Measurements from ENCODE around the gene GP5.

GP5 gene

GRCh38 chr3:194423317-194423716, 24.3 kb upstream of the GP5 start:
- TF ChIP-seq CTCF (IDR thresholded peaks at IDR 0.05; ENCODE audit: borderline replicate concordance, insufficient read depth, low read depth, low read length): no peak
- H3K4me3 ChIP-seq (ENCODE audit: low read depth, low read length): no peak overlapping the region

- TF ChIP-seq CTCF (IDR thresholded peaks at IDR 0.05; ENCODE audit: borderline replicate concordance, insufficient read depth, low read depth, low read length): no peak
- no peak overlapping the region for H3K4me3 ChIP-seq (ENCODE audit: low read depth, low read length)
Observed at GRCh38 chr3:194422188-194422587, 23.1 kb upstream of the GP5 start.

GRCh38 chr3:194418671-194419070, 19.6 kb upstream of the GP5 start:
- no peak overlapping the region for H3K4me3 ChIP-seq (ENCODE audit: low read depth, low read length)
- no peak for TF ChIP-seq CTCF (IDR thresholded peaks at IDR 0.05; ENCODE audit: borderline replicate concordance, insufficient read depth, low read depth, low read length)

GRCh38 chr3:194407423-194407822, 8.4 kb upstream of the GP5 start:
- H3K4me3 ChIP-seq (ENCODE audit: low read depth, low read length): no peak overlapping the region

GRCh38 chr3:194405766-194406165, 6.7 kb upstream of the GP5 start:
- H3K4me3 ChIP-seq (ENCODE audit: low read depth, low read length): no peak overlapping the region
- TF ChIP-seq CTCF (IDR thresholded peaks at IDR 0.05; ENCODE audit: borderline replicate concordance, insufficient read depth, low read depth, low read length): no peak

More at GRCh38 chr3:194407423-194407822, 8.4 kb upstream of the GP5 start:
- no peak for TF ChIP-seq CTCF (IDR thresholded peaks at IDR 0.05; ENCODE audit: borderline replicate concordance, insufficient read depth, low read depth, low read length)

GRCh38 chr3:194404365-194405140, 5.5 kb upstream of the GP5 start:
- TF ChIP-seq CTCF (IDR thresholded peaks at IDR 0.05; ENCODE audit: borderline replicate concordance, insufficient read depth, low read depth, low read length): peak; percentile 33; the same call in 1 of the 2 replicates

GRCh38 chr3:194401868-194402329, 2.8 kb upstream of the GP5 start:
- no peak overlapping the region for H3K4me3 ChIP-seq (ENCODE audit: low read depth, low read length)
- no peak for TF ChIP-seq CTCF (IDR thresholded peaks at IDR 0.05; ENCODE audit: borderline replicate concordance, insufficient read depth, low read depth, low read length)

More at GRCh38 chr3:194404365-194405140, 5.5 kb upstream of the GP5 start:
- no peak overlapping the region for H3K4me3 ChIP-seq (ENCODE audit: low read depth, low read length)

All from GM12875 (cell line).